ENCODE measurements around the gene ORC3. TPM values are rescaled to one million over a fixed set of nuclear protein-coding genes. Genes with fewer than 3 reads are reported as not detected.

ORC3 gene
- total and polyA plus RNA-seq, 2 experiments from 2014 or later = 32.4 to 35.3 TPM

GRCh38 chr6:87664921-87665485 lies 75.1 kb downstream of the ORC3 start:
- no peak for DNase-seq
- H3K27me3 ChIP-seq (replicated peaks; ENCODE audit: insufficient read depth) = no peaks in the 10 kb centered on the region
- H3F3A ChIP-seq (ENCODE audit: insufficient read depth) = peaks cover 31% of the 10 kb centered on the region
- no peak for TF ChIP-seq EZH2phosphoT487 (IDR thresholded peaks at IDR 0.05; ENCODE audit: insufficient read depth, low read depth)
- no peak for TF ChIP-seq EZH2 (IDR thresholded peaks at IDR 0.05; ENCODE audit: insufficient read depth, poor library complexity, severe bottlenecking)
- H3K36me3 ChIP-seq (ENCODE audit: low read depth) = peaks cover 19% of the 10 kb centered on the region; the same call in 1 of the 2 replicates
- no peaks in the 10 kb centered on the region for H3K9me3 ChIP-seq (ENCODE audit: low read depth)
- H3K4me1 ChIP-seq (ENCODE audit: insufficient read depth) = peaks cover 21% of the 10 kb centered on the region
- in situ Hi-C loops (cut with MboI) = no loop called here
- H3K79me2 ChIP-seq (ENCODE audit: insufficient read depth) = no peaks in the 10 kb centered on the region
- no peak overlapping the region for H3K27ac ChIP-seq
- no peak overlapping the region for H3K9ac ChIP-seq
- no peak overlapping the region for H3K4me2 ChIP-seq (ENCODE audit: unreplicated experiment)
- no peaks in the 10 kb centered on the region for H4K20me1 ChIP-seq (ENCODE audit: insufficient read depth)
- H2AFZ ChIP-seq = no peak overlapping the region
- H3K4me3 ChIP-seq = no peak overlapping the region
- H3K9me2 ChIP-seq (ENCODE audit: insufficient read depth) = no peaks in the 10 kb centered on the region

GRCh38 chr6:87667032-87667431 lies 77.1 kb downstream of the ORC3 start:
- Histone ChIP-seq H3K27me3 (replicated peaks; ENCODE audit: insufficient read depth) (no peaks in the 10 kb centered on the region), H3K4me1 (ENCODE audit: insufficient read depth) (peaks cover under 1% of the 10 kb centered on the region), H3K9me3 (ENCODE audit: low read depth) (no peaks in the 10 kb centered on the region), H2AFZ (no peak overlapping the region), H3K36me3 (ENCODE audit: low read depth) (peaks cover 19% of the 10 kb centered on the region; the same call in 1 of the 2 replicates), H3K4me3 (no peak overlapping the region), H3K9ac (no peak overlapping the region), H3K27ac (no peak overlapping the region), H3K4me2 (ENCODE audit: unreplicated experiment) (no peak overlapping the region), H3F3A (ENCODE audit: insufficient read depth) (peaks cover 24% of the 10 kb centered on the region), H4K20me1 (ENCODE audit: insufficient read depth) (no peaks in the 10 kb centered on the region), H3K9me2 (ENCODE audit: insufficient read depth) (no peaks in the 10 kb centered on the region), H3K79me2 (ENCODE audit: insufficient read depth) (no peaks in the 10 kb centered on the region; the same call in 1 of the 2 replicates)
- no peak for DNase-seq
- in situ Hi-C loops (cut with MboI) = no loop called here
- TF ChIP-seq EZH2 (IDR thresholded peaks at IDR 0.05; ENCODE audit: insufficient read depth, poor library complexity, severe bottlenecking) (no peak), EZH2phosphoT487 (IDR thresholded peaks at IDR 0.05; ENCODE audit: insufficient read depth, low read depth) (no peak)

- Histone ChIP-seq H3K79me2 (ENCODE audit: insufficient read depth) (peaks cover 9% of the 10 kb centered on the region), H3K36me3 (ENCODE audit: low read depth) (peaks cover 23% of the 10 kb centered on the region; the same call in 1 of the 2 replicates), H3K4me2 (ENCODE audit: unreplicated experiment) (no peak overlapping the region), H2AFZ (no peak overlapping the region), H3K27me3 (replicated peaks; ENCODE audit: insufficient read depth) (no peaks in the 10 kb centered on the region), H3K4me3 (no peak overlapping the region), H3K9me2 (ENCODE audit: insufficient read depth) (no peaks in the 10 kb centered on the region), H3K27ac (no peak overlapping the region), H3K4me1 (ENCODE audit: insufficient read depth) (no peaks in the 10 kb centered on the region), H3K9me3 (ENCODE audit: low read depth) (no peaks in the 10 kb centered on the region), H3K9ac (no peak overlapping the region), H4K20me1 (ENCODE audit: insufficient read depth) (no peaks in the 10 kb centered on the region), H3F3A (ENCODE audit: insufficient read depth) (peaks cover 24% of the 10 kb centered on the region)
- in situ Hi-C loops (cut with MboI) = no loop called here
- TF ChIP-seq EZH2 (IDR thresholded peaks at IDR 0.05; ENCODE audit: insufficient read depth, poor library complexity, severe bottlenecking) = no peak
- no peak for TF ChIP-seq EZH2phosphoT487 (IDR thresholded peaks at IDR 0.05; ENCODE audit: insufficient read depth, low read depth)
- no peak for DNase-seq
- 91 to 92% methylated on average over 2 of the region's 2 CpGs for WGBS, 2 experiments (ENCODE audit: low coverage in 1 of 2, low lambda C conversion rate in 2 of 2, missing lambda C conversion rate in 2 of 2)
Observed at GRCh38 chr6:87668013-87668412, 78.1 kb downstream of the ORC3 start.

GRCh38 chr6:87669051-87669450 lies 79.1 kb downstream of the ORC3 start:
- TF ChIP-seq EZH2phosphoT487 (IDR thresholded peaks at IDR 0.05; ENCODE audit: insufficient read depth, low read depth) (no peak), EZH2 (IDR thresholded peaks at IDR 0.05; ENCODE audit: insufficient read depth, poor library complexity, severe bottlenecking) (no peak)
- no peak overlapping the region for H2AFZ ChIP-seq
- H3K9me2 ChIP-seq (ENCODE audit: insufficient read depth) = no peaks in the 10 kb centered on the region
- H3K9ac ChIP-seq = no peak overlapping the region
- no peaks in the 10 kb centered on the region for H3K9me3 ChIP-seq (ENCODE audit: low read depth)
- no peak overlapping the region for H3K27ac ChIP-seq
- peaks cover 17% of the 10 kb centered on the region; the same call in 1 of the 2 replicates for H3K36me3 ChIP-seq (ENCODE audit: low read depth)
- H3F3A ChIP-seq (ENCODE audit: insufficient read depth) = peaks cover 24% of the 10 kb centered on the region
- no peak overlapping the region for H3K4me2 ChIP-seq (ENCODE audit: unreplicated experiment)
- H3K79me2 ChIP-seq (ENCODE audit: insufficient read depth) = peaks cover 17% of the 10 kb centered on the region
- in situ Hi-C loops (cut with MboI) = no loop called here
- DNase-seq = no peak
- no peak overlapping the region for H3K4me3 ChIP-seq
- H4K20me1 ChIP-seq (ENCODE audit: insufficient read depth) = no peaks in the 10 kb centered on the region
- no peaks in the 10 kb centered on the region for H3K4me1 ChIP-seq (ENCODE audit: insufficient read depth)
- H3K27me3 ChIP-seq (replicated peaks; ENCODE audit: insufficient read depth) = no peaks in the 10 kb centered on the region
- 79 to 83% methylated on average over 3 of the region's 3 CpGs for WGBS, 2 experiments (ENCODE audit: low coverage in 1 of 2, low lambda C conversion rate in 2 of 2, missing lambda C conversion rate in 2 of 2)

GRCh38 chr6:87670707-87671106 lies 80.8 kb downstream of the ORC3 start:
- no peak for DNase-seq
- H3K4me1 ChIP-seq (ENCODE audit: insufficient read depth) = no peaks in the 10 kb centered on the region

More at GRCh38 chr6:87670707-87671106, 80.8 kb downstream of the ORC3 start:
- no peaks in the 10 kb centered on the region for H4K20me1 ChIP-seq (ENCODE audit: insufficient read depth)
- H3K9ac ChIP-seq = no peak overlapping the region
- peaks cover 24% of the 10 kb centered on the region for H3K36me3 ChIP-seq (ENCODE audit: low read depth)
- H3K27me3 ChIP-seq (replicated peaks; ENCODE audit: insufficient read depth) = no peaks in the 10 kb centered on the region
- H3K79me2 ChIP-seq (ENCODE audit: insufficient read depth) = peaks cover 33% of the 10 kb centered on the region
- H3K27ac ChIP-seq = no peak overlapping the region
- H2AFZ ChIP-seq = no peak overlapping the region
- H3F3A ChIP-seq (ENCODE audit: insufficient read depth) = peaks cover 23% of the 10 kb centered on the region
- in situ Hi-C loops (cut with MboI) = no loop called here
- H3K4me3 ChIP-seq = no peak overlapping the region
- no peaks in the 10 kb centered on the region for H3K9me3 ChIP-seq (ENCODE audit: low read depth)
- no peaks in the 10 kb centered on the region for H3K9me2 ChIP-seq (ENCODE audit: insufficient read depth)
- TF ChIP-seq EZH2phosphoT487 (IDR thresholded peaks at IDR 0.05; ENCODE audit: insufficient read depth, low read depth) (no peak), EZH2 (IDR thresholded peaks at IDR 0.05; ENCODE audit: insufficient read depth, poor library complexity, severe bottlenecking) (no peak)
- no peak overlapping the region for H3K4me2 ChIP-seq (ENCODE audit: unreplicated experiment)
- 16 to 22% methylated on average over 2 of the region's 2 CpGs for WGBS, 2 experiments (ENCODE audit: low coverage in 1 of 2, low lambda C conversion rate in 2 of 2, missing lambda C conversion rate in 2 of 2)

All from GM23248 (cell line).